ENCODE results near the gene DCC. TPM values are rescaled to one million over a fixed set of nuclear protein-coding genes. Genes with fewer than 3 reads are reported as not detected.

DCC gene
- total RNA-seq, 1 experiment from 2014 or later = not detected

DNA sequence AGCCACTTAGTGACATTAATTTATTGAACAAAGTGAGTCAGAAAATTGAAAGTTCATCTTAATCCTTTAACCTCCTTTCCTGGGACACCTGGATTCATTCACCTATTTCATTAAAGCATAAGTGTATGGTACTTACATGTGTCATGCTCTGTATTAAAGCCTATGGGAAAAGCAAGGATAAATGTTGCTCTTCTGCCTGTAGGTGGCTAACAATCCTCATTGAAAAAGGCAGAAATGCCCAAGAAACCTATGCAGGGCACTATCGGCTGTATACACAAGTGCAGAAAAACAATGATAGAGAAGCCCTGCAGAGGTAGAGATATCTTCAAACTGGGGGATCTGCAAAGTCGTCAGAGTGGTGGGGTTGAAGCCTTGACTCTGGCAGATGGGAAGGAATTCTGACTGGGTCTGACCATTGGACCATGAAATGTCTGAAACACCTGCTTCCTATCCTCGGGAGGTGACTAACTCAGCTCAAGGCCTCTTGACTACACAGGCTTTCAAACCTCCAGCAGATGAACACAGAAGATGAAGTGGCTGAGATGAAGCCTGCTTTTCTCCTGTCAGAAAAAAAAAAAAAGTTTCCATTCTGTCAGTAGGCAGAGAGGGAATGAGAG, 83.1 kb downstream of the DCC start:
- BruUV-seq (replicated peaks) = no TSS peak
- no peaks in the 10 kb centered on the region for H3K9me2 ChIP-seq (ENCODE audit: insufficient read depth)
- no peaks in the 10 kb centered on the region for H3K27me3 ChIP-seq (ENCODE audit: insufficient read depth, low read length)
- ATAC-seq (no peak), DNase-seq (ENCODE audit: low read depth, low spot score) (no peak)
- no peak for TF ChIP-seq RAD21 (IDR thresholded peaks at IDR 0.05; ENCODE audit: low read depth)
- no peak for TF ChIP-seq POLR2A (IDR thresholded peaks at IDR 0.05; ENCODE audit: borderline replicate concordance, extremely low read depth, insufficient read depth, insufficient read length)
- no peak for TF ChIP-seq EZH2phosphoT487 (IDR thresholded peaks at IDR 0.05; ENCODE audit: borderline replicate concordance)
- TF ChIP-seq POLR2AphosphoS5 (IDR thresholded peaks at IDR 0.05; ENCODE audit: low read depth, low read length) = no peak
- TF ChIP-seq JUND (IDR thresholded peaks at IDR 0.05) = no peak
- no peak for TF ChIP-seq CEBPB (IDR thresholded peaks at IDR 0.05; ENCODE audit: low read depth)
- no peak for TF ChIP-seq ZBTB33 (IDR thresholded peaks at IDR 0.05; ENCODE audit: extremely low read depth, insufficient replicate concordance, low read length)
- TF ChIP-seq ELF1 (IDR thresholded peaks at IDR 0.05; ENCODE audit: borderline replicate concordance, low read depth) = no peak
- no peak for TF ChIP-seq EZH2 (IDR thresholded peaks at IDR 0.05)
- H3K4me2 ChIP-seq (ENCODE audit: low read length) = no peak overlapping the region
- POLR2A ChIA-PET = no interaction called here
- H3K4me1 ChIP-seq (ENCODE audit: control insufficient read depth in 1 of 2, insufficient read depth in 2 of 2, low read length in 2 of 2) = no peaks in the 10 kb centered on the region
- no peaks in the 10 kb centered on the region for H3K36me3 ChIP-seq (ENCODE audit: control insufficient read depth in 1 of 2, insufficient read depth in 2 of 2, low read length in 2 of 2)
- H3K27ac ChIP-seq (ENCODE audit: low read depth, low read length) = no peak overlapping the region
- H3K9ac ChIP-seq (ENCODE audit: low read length) = no peak overlapping the region
- peaks cover 9 to 31% of the 10 kb centered on the region in 2 experiments; a peak in 2 of 4 replicates for H3K9me3 ChIP-seq (ENCODE audit: control insufficient read depth in 1 of 2, insufficient read depth in 1 of 2, low read depth in 1 of 2, low read length in 2 of 2)
- CTCF ChIA-PET = no interaction called here
- H2AFZ ChIP-seq (ENCODE audit: low read depth, low read length, poor library complexity, severe bottlenecking) = no peak overlapping the region
- H4K20me1 ChIP-seq (ENCODE audit: insufficient read depth) = no peaks in the 10 kb centered on the region
- no peak overlapping the region for H3K4me3 ChIP-seq (replicated peaks in 1 of 2; ENCODE audit: low read depth in 1 of 2, low read length in 2 of 2)
- intact Hi-C loops (cut with micrococcal nuclease) = no loop called here
- RAD21 ChIA-PET (ENCODE audit: low non-redundant PET in 1 of 2, low total read pairs in 2 of 2, uncharacterized antibody in 2 of 2, unreplicated experiment in 2 of 2) = no interaction called here
- H3K79me2 ChIP-seq (ENCODE audit: insufficient read depth, low read length) = no peaks in the 10 kb centered on the region

Data from HCT116 (cell line).